KMS-11 (cell line): ENCODE results near the gene CAMLG.
"Not testable (repeated sequence)": the region's sequence is repeated elsewhere in the genome, so short reads cannot be mapped to it uniquely, and the experiment has no call there.

ENCODE experiments used
- H2AFZ ChIP-seq: fragments of 200-600 bp; sonication (generic); 2 replicates; pipeline ENCODE4 v1.6.1; 2016; ENCODE audit warnings: antibody characterized with exemption, mixed run types, low read depth
- H3K27ac ChIP-seq: fragments of 200-600 bp; sonication (generic); 2 replicates; pipeline ENCODE4 v1.6.1; 2016; ENCODE audit warnings: mild to moderate bottlenecking, mixed run types
- H3K27me3 ChIP-seq: fragments of 200-600 bp; sonication (generic); 2 replicates; pipeline ENCODE4 v1.6.1; 2017; ENCODE audit warnings: mild to moderate bottlenecking, low read depth, mixed run types, moderate library complexity; ENCODE audit not compliant: insufficient read depth
- H3K36me3 ChIP-seq: fragments of 200-600 bp; sonication (generic); 2 replicates; pipeline ENCODE4 v1.6.1; 2017; ENCODE audit warnings: mild to moderate bottlenecking, mixed run types; ENCODE audit not compliant: insufficient read depth
- H3K4me1 ChIP-seq: fragments of 200-600 bp; sonication (generic); 2 replicates; pipeline ENCODE4 v1.6.1; 2016; ENCODE audit warnings: mild to moderate bottlenecking, low read depth, mixed run types; ENCODE audit not compliant: poor library complexity, severe bottlenecking
- H3K4me2 ChIP-seq: fragments of 200-600 bp; sonication (generic); 2 replicates; pipeline ENCODE4 v1.7.0; 2016; ENCODE audit warnings: mild to moderate bottlenecking, mixed run types
- H3K4me3 ChIP-seq: fragments of 200-600 bp; sonication (generic); IDR thresholded peaks from 2 replicates; pipeline ENCODE4 v1.6.1; 2017; ENCODE audit warnings: low read depth, low read length, mixed read lengths; ENCODE audit not compliant: insufficient read depth
- H3K79me2 ChIP-seq: fragments of 200-600 bp; sonication (generic); 2 replicates; pipeline ENCODE4 v1.6.1; 2016; ENCODE audit warnings: low read depth, mixed run types; ENCODE audit not compliant: insufficient read depth
- H3K9ac ChIP-seq: fragments of 200-600 bp; sonication (generic); 2 replicates; pipeline ENCODE4 v1.6.1; 2016; ENCODE audit warnings: mild to moderate bottlenecking, mixed run types
- H4K20me1 ChIP-seq: fragments of 200-600 bp; sonication (generic); 2 replicates; pipeline ENCODE4 v1.6.1; 2016; ENCODE audit warnings: mild to moderate bottlenecking, mixed run types; ENCODE audit not compliant: insufficient read depth
- TF ChIP-seq, protein P1 (sequence below): fragments of 200-600 bp; sonication (generic); conservative IDR thresholded peaks from 2 replicates; pipeline ENCODE4 v1.6.1; 2017; ENCODE audit warnings: low read depth, mild to moderate bottlenecking, antibody characterized with exemption, low read length, moderate library complexity, mixed read lengths

The CAMLG gene

GRCh38 chr5:134749415-134749814 lies 11.1 kb downstream of the CAMLG start:
- H3K4me3 ChIP-seq, result no peak overlapping the region
- no peaks in the 10 kb centered on the region for H3K4me1 ChIP-seq
- no peak overlapping the region for H3K9ac ChIP-seq
- no peak overlapping the region for H2AFZ ChIP-seq
- no peak overlapping the region for H3K4me2 ChIP-seq
- H3K79me2 ChIP-seq, result no peaks in the 10 kb centered on the region
- H3K36me3 ChIP-seq, result no peaks in the 10 kb centered on the region
- TF ChIP-seq, protein P1, sequence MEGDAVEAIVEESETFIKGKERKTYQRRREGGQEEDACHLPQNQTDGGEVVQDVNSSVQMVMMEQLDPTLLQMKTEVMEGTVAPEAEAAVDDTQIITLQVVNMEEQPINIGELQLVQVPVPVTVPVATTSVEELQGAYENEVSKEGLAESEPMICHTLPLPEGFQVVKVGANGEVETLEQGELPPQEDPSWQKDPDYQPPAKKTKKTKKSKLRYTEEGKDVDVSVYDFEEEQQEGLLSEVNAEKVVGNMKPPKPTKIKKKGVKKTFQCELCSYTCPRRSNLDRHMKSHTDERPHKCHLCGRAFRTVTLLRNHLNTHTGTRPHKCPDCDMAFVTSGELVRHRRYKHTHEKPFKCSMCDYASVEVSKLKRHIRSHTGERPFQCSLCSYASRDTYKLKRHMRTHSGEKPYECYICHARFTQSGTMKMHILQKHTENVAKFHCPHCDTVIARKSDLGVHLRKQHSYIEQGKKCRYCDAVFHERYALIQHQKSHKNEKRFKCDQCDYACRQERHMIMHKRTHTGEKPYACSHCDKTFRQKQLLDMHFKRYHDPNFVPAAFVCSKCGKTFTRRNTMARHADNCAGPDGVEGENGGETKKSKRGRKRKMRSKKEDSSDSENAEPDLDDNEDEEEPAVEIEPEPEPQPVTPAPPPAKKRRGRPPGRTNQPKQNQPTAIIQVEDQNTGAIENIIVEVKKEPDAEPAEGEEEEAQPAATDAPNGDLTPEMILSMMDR, result no peak
- no peaks in the 10 kb centered on the region for H3K27me3 ChIP-seq
- no peak overlapping the region for H3K27ac ChIP-seq
- no peaks in the 10 kb centered on the region for H4K20me1 ChIP-seq

GRCh38 chr5:134758176-134758503 lies 19.8 kb downstream of the CAMLG start:
- TF ChIP-seq, protein P1, result no peak
- H3K9ac ChIP-seq, result peak overlapping the region; percentile 60; the same call in 1 of the 2 replicates
- H3K27me3 ChIP-seq, result no peaks in the 10 kb centered on the region
- no peaks in the 10 kb centered on the region for H3K36me3 ChIP-seq
- H3K4me1 ChIP-seq, result peaks cover 22% of the 10 kb centered on the region
- no peak overlapping the region for H3K4me3 ChIP-seq
- H4K20me1 ChIP-seq, result no peaks in the 10 kb centered on the region
- H3K4me2 ChIP-seq, result peak overlapping the region; percentile 91
- H3K79me2 ChIP-seq, result peaks cover 37% of the 10 kb centered on the region
- peak overlapping the region; percentile 18; the same call in 1 of the 2 replicates for H3K27ac ChIP-seq
- H2AFZ ChIP-seq, result peak overlapping the region; percentile 95

DNA sequence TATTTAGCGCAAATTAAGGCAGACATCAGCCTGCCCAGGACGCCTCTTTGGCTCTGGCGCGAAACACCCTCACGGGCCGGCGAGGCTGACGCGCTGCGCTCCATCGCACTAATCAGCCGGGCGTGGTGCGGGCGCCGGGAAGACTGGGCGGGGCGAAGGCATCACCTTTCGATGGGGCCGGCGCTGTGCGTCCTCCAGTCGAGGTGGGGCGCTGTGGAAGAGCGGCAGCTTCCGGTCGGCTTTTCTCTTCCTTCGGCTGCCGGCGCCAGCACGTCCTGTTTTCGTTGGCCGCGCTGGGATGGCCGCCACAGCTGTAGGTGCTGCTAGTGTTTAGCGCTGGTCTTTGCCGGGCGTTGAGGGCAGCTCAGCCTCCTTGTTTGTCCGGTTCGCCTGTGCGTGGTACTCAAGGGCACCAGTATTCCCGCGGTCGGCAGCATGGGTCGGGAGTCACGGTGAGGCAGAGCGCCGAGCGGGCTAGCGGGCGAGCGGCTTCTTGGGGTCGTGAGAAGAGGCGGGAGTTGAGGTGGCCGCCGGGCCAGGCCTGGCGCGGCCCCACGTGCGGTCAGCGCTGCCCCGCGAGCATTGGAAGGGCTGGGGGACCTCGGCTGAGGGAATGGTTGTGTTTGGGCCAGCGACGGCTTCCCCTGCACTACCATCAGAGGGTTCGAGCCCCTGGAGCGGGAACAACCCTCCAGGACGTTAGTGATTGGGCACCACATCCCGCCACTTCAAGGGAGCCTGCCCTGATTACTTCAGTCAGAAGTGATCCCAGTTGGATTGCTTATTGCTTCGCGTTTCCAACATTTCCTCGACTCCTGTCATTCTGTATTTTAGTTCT lies 20.4 kb downstream of the CAMLG start, which contains the start of gene DDX46:
TSS of gene DDX46 (plus strand) at position 276 of the 838 bp plus-strand sequence. CDS start at position 436, 160 bp downstream.
- H2AFZ ChIP-seq, result peak within 1 kb of the TSS; percentile 95
- H3K27ac ChIP-seq, result peak within 1 kb of the TSS; percentile 34; the same call in 1 of the 2 replicates
- H3K27me3 ChIP-seq, result no peaks in the 10 kb centered on the region
- H3K36me3 ChIP-seq, result no peaks in the 10 kb centered on the region
- H3K79me2 ChIP-seq, result peaks cover 43% of the 10 kb centered on the region
- H3K4me3 ChIP-seq, result no peak within 1 kb of the TSS
- H3K4me2 ChIP-seq, result peak within 1 kb of the TSS; percentile 100
- peaks cover 22% of the 10 kb centered on the region for H3K4me1 ChIP-seq
- TF ChIP-seq, protein P1, result peak; percentile 70
- H3K9ac ChIP-seq, result peak within 1 kb of the TSS; percentile 60; the same call in 1 of the 2 replicates
- no peaks in the 10 kb centered on the region for H4K20me1 ChIP-seq

- not testable (repeated sequence) for H3K4me2 ChIP-seq, H3K27me3 ChIP-seq
These were observed 29.4 kb downstream of the CAMLG start for GRCh38 chr5:134767528-134768291.

More at GRCh38 chr5:134767528-134768291, 29.4 kb downstream of the CAMLG start:
- H3K9ac ChIP-seq, H3K4me1 ChIP-seq, H3K4me3 ChIP-seq, H2AFZ ChIP-seq, H3K27ac ChIP-seq, H4K20me1 ChIP-seq: not testable (repeated sequence)
- peaks cover 15% of the 10 kb centered on the region; the same call in 1 of the 2 replicates for H3K36me3 ChIP-seq
- H3K79me2 ChIP-seq, result peaks cover 14% of the 10 kb centered on the region; the same call in 1 of the 2 replicates
